Activated CD4-positive, alpha-beta T cell treated with anti-CD3 and anti-CD28 coated beads, Interleukin-2, amount 50 U/mL, for 4 hours (primary cell): ENCODE data around the gene SUGCT.
"Not testable (repeated sequence)": the region's sequence is repeated elsewhere in the genome, so short reads cannot be mapped to it uniquely, and the experiment has no call there.

Experiments used
- DNase-seq, 2 experiments: peaks; one replicate each; pipeline ENCODE4 v3.0.0-alpha.2; 2020

SUGCT gene

GRCh38 chr7:40267583-40267982 lies 132.8 kb downstream of the SUGCT start:
- DNase-seq: no peak

- not testable (repeated sequence) for DNase-seq
Measured at GRCh38 chr7:40268810-40269209, 134.0 kb downstream of the SUGCT start.

- DNase-seq: no peak
Measured at GRCh38 chr7:40276061-40276460, 141.3 kb downstream of the SUGCT start.

- no peak for DNase-seq
Measured at GRCh38 chr7:40279991-40280390, 145.2 kb downstream of the SUGCT start.

- DNase-seq: no peak
Measured at GRCh38 chr7:40282858-40283257, 148.1 kb downstream of the SUGCT start.

GRCh38 chr7:40283391-40283790 lies 148.6 kb downstream of the SUGCT start:
- no peak for DNase-seq

GRCh38 chr7:40288827-40289226 lies 154.0 kb downstream of the SUGCT start:
- no peak for DNase-seq

GRCh38 chr7:40297741-40298311 lies 163.0 kb downstream of the SUGCT start:
- DNase-seq: no peak

- DNase-seq: no peak
Measured at GRCh38 chr7:40298421-40298820, 163.6 kb downstream of the SUGCT start.

- no peak for DNase-seq
Measured at GRCh38 chr7:40299097-40299496, 164.3 kb downstream of the SUGCT start.

GRCh38 chr7:40300146-40300670 lies 165.4 kb downstream of the SUGCT start:
- no peak for DNase-seq

GRCh38 chr7:40301486-40302068 lies 166.8 kb downstream of the SUGCT start:
- no peak for DNase-seq

GRCh38 chr7:40303996-40304395 lies 169.2 kb downstream of the SUGCT start:
- no peak for DNase-seq

- DNase-seq: no peak
Measured at GRCh38 chr7:40305229-40305628, 170.4 kb downstream of the SUGCT start.

- DNase-seq: no peak
Measured at GRCh38 chr7:40306025-40306424, 171.2 kb downstream of the SUGCT start.

GRCh38 chr7:40306596-40306995 lies 171.8 kb downstream of the SUGCT start:
- no peak for DNase-seq

GRCh38 chr7:40310258-40310657 lies 175.5 kb downstream of the SUGCT start:
- no peak for DNase-seq

- no peak for DNase-seq
Measured at GRCh38 chr7:40311307-40311706, 176.5 kb downstream of the SUGCT start.

- DNase-seq: no peak
Measured at GRCh38 chr7:40315277-40315676, 180.5 kb downstream of the SUGCT start.

- no peak for DNase-seq
Measured at GRCh38 chr7:40316176-40316575, 181.4 kb downstream of the SUGCT start.

GRCh38 chr7:40324914-40325313 lies 190.1 kb downstream of the SUGCT start:
- no peak for DNase-seq

- no peak for DNase-seq
Measured at GRCh38 chr7:40327113-40327512, 192.3 kb downstream of the SUGCT start.

GRCh38 chr7:40327873-40328272 lies 193.1 kb downstream of the SUGCT start:
- no peak for DNase-seq

- DNase-seq: no peak
Measured at GRCh38 chr7:40329601-40330153, 194.9 kb downstream of the SUGCT start.

GRCh38 chr7:40330408-40330807 lies 195.6 kb downstream of the SUGCT start:
- DNase-seq: no peak
